Large intestine (tissue), 3 donors: Measurements from ENCODE around the gene MOB3B. TPM values are rescaled to one million over a fixed set of nuclear protein-coding genes. Genes with fewer than 3 reads are reported as not detected.
A peak's percentile ranks its signal among the peaks of the same experiment; 100 is the strongest.

Source experiments
- DNase-seq, 2 donors: peaks; one replicate each; pipeline versions ENCODE4 v3.0.0 to v3.0.0-alpha.2; 2013
- H3K27ac ChIP-seq: one replicate; pipeline ENCODE4 v1.5.1; 2013; ENCODE audit warnings: low read length
- H3K27me3 ChIP-seq: 2 replicates; pipeline ENCODE4 v1.6.1; 2013; ENCODE audit warnings: low read length; ENCODE audit not compliant: control insufficient read depth, insufficient read depth
- H3K36me3 ChIP-seq: 2 replicates; pipeline ENCODE4 v1.6.1; 2013; ENCODE audit warnings: low read length; ENCODE audit not compliant: control insufficient read depth, insufficient read depth
- H3K4me1 ChIP-seq: one replicate; pipeline ENCODE4 v1.6.1; 2013; ENCODE audit warnings: low read length; ENCODE audit not compliant: control insufficient read depth, insufficient read depth
- H3K4me3 ChIP-seq: one replicate; pipeline ENCODE4 v1.5.1; 2013; ENCODE audit warnings: low read length
- H3K9me3 ChIP-seq: one replicate; pipeline ENCODE4 v1.6.1; 2013; ENCODE audit warnings: mild to moderate bottlenecking, low read depth, low read length, moderate library complexity; ENCODE audit not compliant: control insufficient read depth
- WGBS: methylation state at CpG from one replicate; pipeline ENCODE4 v1.1.5; 2013; ENCODE audit warnings: low lambda C conversion rate; ENCODE audit not compliant: insufficient coverage; 5-methylcytosine and 5-hydroxymethylcytosine counted together
- polyA plus RNA-seq: library from polyadenylated mRNA; unstranded; fragments of 120-200 nt; gene quantifications from one replicate; pipeline ENCODE4 v1.2.1, GENCODE V29; 2013

Gene MOB3B
- polyA plus RNA-seq, 1 donor: 34.7 TPM

- Histone ChIP-seq H3K9me3 (no peaks in the 10 kb centered on the region), H3K27ac (no peak overlapping the region), H3K4me3 (no peak overlapping the region), H3K36me3 (no peaks in the 10 kb centered on the region), H3K27me3 (no peaks in the 10 kb centered on the region), H3K4me1 (peaks cover 3% of the 10 kb centered on the region)
- peak in 1 of 2 donors; percentile 22 for DNase-seq
- WGBS: 20% methylated on average over 2 of the region's 2 CpGs
Observed at GRCh38 chr9:27499451-27499850, 30.2 kb downstream of the MOB3B start.

- 80% methylated on average over 3 of the region's 11 CpGs for WGBS
- no peaks in the 10 kb centered on the region for H3K9me3 ChIP-seq
- no peaks in the 10 kb centered on the region for H3K4me1 ChIP-seq
- no peaks in the 10 kb centered on the region for H3K27me3 ChIP-seq
- H3K4me3 ChIP-seq: no peak overlapping the region
- no peak overlapping the region for H3K27ac ChIP-seq
- no peaks in the 10 kb centered on the region for H3K36me3 ChIP-seq
- DNase-seq: no peak
Observed at GRCh38 chr9:27497883-27498417, 31.7 kb downstream of the MOB3B start.

- WGBS: no CpG with 5 or more reads among the region's 3 CpGs
- H3K27me3 ChIP-seq: no peaks in the 10 kb centered on the region
- DNase-seq: no peak
Observed at GRCh38 chr9:27496135-27496504, 33.5 kb downstream of the MOB3B start.

GRCh38 chr9:27495480-27496134 lies 34.0 kb downstream of the MOB3B start:
- Histone ChIP-seq H3K4me3 (no peak overlapping the region), H3K27me3 (no peaks in the 10 kb centered on the region), H3K4me1 (no peaks in the 10 kb centered on the region), H3K9me3 (no peaks in the 10 kb centered on the region), H3K36me3 (no peaks in the 10 kb centered on the region), H3K27ac (no peak overlapping the region)
- WGBS: no CpG with 5 or more reads among the region's 3 CpGs
- DNase-seq: no peak

More at GRCh38 chr9:27496135-27496504, 33.5 kb downstream of the MOB3B start:
- no peaks in the 10 kb centered on the region for H3K9me3 ChIP-seq
- H3K4me1 ChIP-seq: no peaks in the 10 kb centered on the region
- H3K36me3 ChIP-seq: no peaks in the 10 kb centered on the region
- no peak overlapping the region for H3K4me3 ChIP-seq
- no peak overlapping the region for H3K27ac ChIP-seq

GRCh38 chr9:27491154-27491553 lies 38.5 kb downstream of the MOB3B start:
- DNase-seq: no peak
- no peak overlapping the region for H3K27ac ChIP-seq
- no CpG with 5 or more reads among the region's 1 CpG for WGBS
- peaks cover 7% of the 10 kb centered on the region for H3K4me1 ChIP-seq
- no peaks in the 10 kb centered on the region for H3K27me3 ChIP-seq
- H3K4me3 ChIP-seq: no peak overlapping the region
- no peaks in the 10 kb centered on the region for H3K9me3 ChIP-seq
- no peaks in the 10 kb centered on the region for H3K36me3 ChIP-seq

GRCh38 chr9:27489087-27489876 lies 40.3 kb downstream of the MOB3B start:
- 100% methylated on average over 3 of the region's 5 CpGs for WGBS
- Histone ChIP-seq H3K27me3 (no peaks in the 10 kb centered on the region), H3K4me3 (no peak overlapping the region), H3K9me3 (no peaks in the 10 kb centered on the region), H3K36me3 (no peaks in the 10 kb centered on the region), H3K27ac (no peak overlapping the region), H3K4me1 (peaks cover 7% of the 10 kb centered on the region)
- no peak for DNase-seq

GRCh38 chr9:27487927-27488326 lies 41.7 kb downstream of the MOB3B start:
- Histone ChIP-seq H3K27ac (no peak overlapping the region), H3K27me3 (no peaks in the 10 kb centered on the region), H3K36me3 (peaks cover 6% of the 10 kb centered on the region), H3K4me1 (peaks cover 7% of the 10 kb centered on the region), H3K9me3 (no peaks in the 10 kb centered on the region), H3K4me3 (no peak overlapping the region)
- DNase-seq: peak in 1 of 2 donors; percentile 40
- 80% methylated on average over 1 of the region's 1 CpG for WGBS

- Histone ChIP-seq H3K27me3 (no peaks in the 10 kb centered on the region), H3K4me1 (peaks cover 7% of the 10 kb centered on the region), H3K27ac (no peak overlapping the region), H3K4me3 (no peak overlapping the region), H3K36me3 (peaks cover 6% of the 10 kb centered on the region), H3K9me3 (no peaks in the 10 kb centered on the region)
- peak in 1 of 2 donors; percentile 58 for DNase-seq
- WGBS: 7% methylated on average over 2 of the region's 5 CpGs
Observed at GRCh38 chr9:27487128-27487640, 42.4 kb downstream of the MOB3B start.

- no peak overlapping the region for H3K27ac ChIP-seq
- no CpG with 5 or more reads among the region's 1 CpG for WGBS
- no peak for DNase-seq
- H3K4me1 ChIP-seq: peaks cover 7% of the 10 kb centered on the region
- no peaks in the 10 kb centered on the region for H3K9me3 ChIP-seq
- no peak overlapping the region for H3K4me3 ChIP-seq
- H3K27me3 ChIP-seq: no peaks in the 10 kb centered on the region
- H3K36me3 ChIP-seq: peaks cover 6% of the 10 kb centered on the region
Observed at GRCh38 chr9:27485158-27485557, 44.5 kb downstream of the MOB3B start.

GRCh38 chr9:27483576-27483975 lies 46.0 kb downstream of the MOB3B start:
- H3K9me3 ChIP-seq: peaks cover 7% of the 10 kb centered on the region
- no CpG with 5 or more reads among the region's 6 CpGs for WGBS
- no peaks in the 10 kb centered on the region for H3K27me3 ChIP-seq
- H3K36me3 ChIP-seq: peaks cover 6% of the 10 kb centered on the region
- peaks cover 5% of the 10 kb centered on the region for H3K4me1 ChIP-seq
- H3K4me3 ChIP-seq: no peak overlapping the region
- no peak for DNase-seq
- H3K27ac ChIP-seq: no peak overlapping the region
